Right lobe of liver (tissue), 6 donors: ENCODE data around the gene SETBP1. TPM values are rescaled to one million over a fixed set of nuclear protein-coding genes. Genes with fewer than 3 reads are reported as not detected.

Experiments
- ATAC-seq, 4 donors: fragments of 200-7000 bp; cut with Tn5 transposase; one replicate each; pipeline ENCODE4 v1.9.1; 2020; ENCODE audit warnings: mild to moderate bottlenecking in 4 of 4, moderate library complexity in 4 of 4
- DNase-seq, 3 donors: peaks; one replicate each; pipeline ENCODE4 v3.0.0-alpha.2; 2020
- H3K27ac ChIP-seq, 3 donors: fragments of 200-600 bp; one replicate each; pipeline ENCODE4 v1.8.0; 2022
- H3K27me3 ChIP-seq, 2 donors: fragments of 200-600 bp; one replicate each; pipeline ENCODE4 v1.8.0; 2022
- H3K36me3 ChIP-seq, 4 donors: fragments of 200-600 bp; sonication (generic) in 1 of 4; one replicate each; pipeline versions ENCODE4 v1.5.1 to v1.8.0; 2017 to 2022; ENCODE audit warnings: control low read depth in 1 of 4
- H3K4me1 ChIP-seq, 4 donors: fragments of 200-600 bp; sonication (generic) in 1 of 4; one replicate each; pipeline versions ENCODE4 v1.5.1 to v1.8.0; 2017 to 2022; ENCODE audit warnings: control low read depth in 1 of 4
- H3K4me3 ChIP-seq, 3 donors: fragments of 200-600 bp; one replicate each; pipeline ENCODE4 v1.8.0; 2022
- H3K9me3 ChIP-seq, 4 donors: fragments of 200-600 bp; sonication (generic) in 1 of 4; one replicate each; pipeline versions ENCODE4 v1.5.1 to v1.8.0; 2017 to 2022; ENCODE audit warnings: control low read depth in 1 of 4
- CTCF ChIP-seq, 4 donors: fragments of 200-600 bp in 3 of 4; fragments of 450-650 bp in 1 of 4; IDR thresholded peaks; one replicate each; pipeline versions ENCODE4 v1.5.1 to v1.8.0; 2016 to 2022; ENCODE audit warnings: antibody characterized with exemption in 4 of 4, mild to moderate bottlenecking in 2 of 4
- POLR2A ChIP-seq: fragments of 450-650 bp; IDR thresholded peaks from one replicate; pipeline ENCODE4 v1.6.1; 2017; ENCODE audit warnings: antibody characterized with exemption, mild to moderate bottlenecking
- WGBS: methylation state at CpG from one replicate; pipeline ENCODE4 v1.1.6; 2018; ENCODE audit warnings: low coverage, low lambda C conversion rate; ENCODE audit not compliant: insufficient coverage; ENCODE audit errors: missing lambda C conversion rate; 5-methylcytosine and 5-hydroxymethylcytosine counted together
- intact Hi-C, 2 donors: fragments of 100-400 bp; cut with DNase I; formaldehyde crosslinking; loops; one replicate each; pipeline versions ENCODE4 v1.11.2 to v1.14.1; 2022
- total RNA-seq, 6 experiments: library from RNA; depleted of rRNA in 2 of 6; stranded (reverse); fragments of >200 nt in 2 of 6; fragmentation: NEBNext Ultra II Directional in 3 of 6; extraction: Animal tissue kit (Norgen Biotek cat#: 25700) in 3 of 6; gene quantifications; one replicate each; pipeline versions ENCODE4 v1.1.0 to v1.2.4, GENCODE V29; 2016 to 2023
- donor health status: DM: no; HTN: yes; CAD: no.
- donor health status: DM: no; HTN: no; CAD: no.
- donor health status: DM: no; HTN: no; CAD: no.
- donor health status: DM: no; HTN: yes; CAD: no.
- donor health status: DM: no; HTN: yes; CAD: no.

SETBP1 gene
- total RNA-seq, 6 experiments from 2014 or later, result 14.3 to 29.1 (median 16.6) TPM

GRCh38 chr18:44742718-44743311, 62.1 kb downstream of the SETBP1 start:
- peaks cover 0 to 23% (median 3%) of the 10 kb centered on the region in 4 donors for H3K4me1 ChIP-seq
- no peak overlapping the region for H3K4me3 ChIP-seq
- no peaks in the 10 kb centered on the region for H3K36me3 ChIP-seq
- no peak overlapping the region for H3K27ac ChIP-seq
- H3K9me3 ChIP-seq, result no peaks in the 10 kb centered on the region
- DNase-seq (peak in 2 of 3 donors; percentile 58 to 68), ATAC-seq (peak; percentile 78 to 92 (median 85))
- H3K27me3 ChIP-seq, result no peaks in the 10 kb centered on the region
- TF ChIP-seq CTCF (IDR thresholded peaks at IDR 0.05), result no peak
- no peak for TF ChIP-seq POLR2A
- intact Hi-C loops, result no loop called here
- 39% methylated on average over 3 of the region's 3 CpGs for WGBS

DNA sequence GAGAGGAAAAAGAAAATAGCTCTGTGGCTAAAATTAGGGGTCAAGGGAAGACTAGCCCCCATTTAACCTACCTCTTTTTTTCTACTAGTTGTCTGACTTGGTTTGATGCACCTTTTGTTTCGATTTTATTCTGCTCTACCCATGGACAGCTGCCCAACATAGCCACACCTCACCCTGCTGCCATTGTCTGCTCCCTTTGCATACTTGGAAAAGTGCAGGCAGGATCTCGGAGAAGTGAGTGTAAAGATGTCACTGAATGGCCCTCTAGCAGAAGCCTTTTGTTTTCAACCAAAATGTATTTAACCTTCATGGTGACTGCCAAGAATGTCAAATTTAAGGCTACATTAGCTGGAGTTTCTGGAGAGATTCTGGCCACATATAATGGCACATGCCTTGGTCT, 62.9 kb downstream of the SETBP1 start:
- ATAC-seq (no peak), DNase-seq (no peak)
- no peak overlapping the region for H3K27ac ChIP-seq
- H3K9me3 ChIP-seq, result no peaks in the 10 kb centered on the region
- H3K4me1 ChIP-seq, result peaks cover 0 to 23% (median 3%) of the 10 kb centered on the region in 4 donors
- WGBS, result 85% methylated on average over 2 of the region's 2 CpGs
- intact Hi-C loops, result no loop called here
- no peaks in the 10 kb centered on the region for H3K36me3 ChIP-seq
- TF ChIP-seq POLR2A, result no peak
- no peaks in the 10 kb centered on the region for H3K27me3 ChIP-seq
- no peak overlapping the region for H3K4me3 ChIP-seq

GRCh38 chr18:44744161-44745121, 63.8 kb downstream of the SETBP1 start:
- Histone ChIP-seq H3K27me3 (no peaks in the 10 kb centered on the region), H3K4me3 (no peak overlapping the region), H3K4me1 (peaks cover 0 to 23% (median 3%) of the 10 kb centered on the region in 4 donors), H3K27ac (no peak overlapping the region), H3K36me3 (no peaks in the 10 kb centered on the region), H3K9me3 (no peaks in the 10 kb centered on the region)
- DNase-seq (no peak), ATAC-seq (no peak)
- TF ChIP-seq CTCF (IDR thresholded peaks at IDR 0.05) (no peak), POLR2A (no peak)
- intact Hi-C loops, result no loop called here
- 72% methylated on average over 7 of the region's 50 CpGs for WGBS

- TF ChIP-seq CTCF (IDR thresholded peaks at IDR 0.05) (no peak), POLR2A (no peak)
- no peaks in the 10 kb centered on the region for H3K27me3 ChIP-seq
- H3K4me1 ChIP-seq, result peaks cover 0 to 8% (median 3%) of the 10 kb centered on the region in 4 donors
- no peaks in the 10 kb centered on the region for H3K36me3 ChIP-seq
- no peak overlapping the region for H3K27ac ChIP-seq
- WGBS, result 75% methylated on average over 1 of the region's 1 CpG
- no peak for ATAC-seq
- DNase-seq, result no peak
- intact Hi-C loops, result no loop called here
- H3K4me3 ChIP-seq, result no peak overlapping the region
- no peaks in the 10 kb centered on the region for H3K9me3 ChIP-seq
Observed at GRCh38 chr18:44747157-44747556, 66.5 kb downstream of the SETBP1 start.

GRCh38 chr18:44748582-44748981, 67.9 kb downstream of the SETBP1 start:
- no peaks in the 10 kb centered on the region for H3K4me1 ChIP-seq
- TF ChIP-seq CTCF (IDR thresholded peaks at IDR 0.05) (no peak), POLR2A (no peak)
- intact Hi-C loops, result no loop called here

More at GRCh38 chr18:44748582-44748981, 67.9 kb downstream of the SETBP1 start:
- no peak for DNase-seq
- H3K4me3 ChIP-seq, result no peak overlapping the region
- 62% methylated on average over 2 of the region's 5 CpGs for WGBS
- no peak for ATAC-seq
- no peaks in the 10 kb centered on the region for H3K9me3 ChIP-seq
- no peaks in the 10 kb centered on the region for H3K36me3 ChIP-seq
- no peaks in the 10 kb centered on the region for H3K27me3 ChIP-seq
- H3K27ac ChIP-seq, result no peak overlapping the region
